Esophagus muscularis mucosa (tissue), 4 donors: ENCODE measurements around the gene NGRN. TPM values are rescaled to one million over a fixed set of nuclear protein-coding genes. Genes with fewer than 3 reads are reported as not detected.
"Not testable (repeated sequence)": the region's sequence is repeated elsewhere in the genome, so short reads cannot be mapped to it uniquely, and the experiment has no call there.

Source experiments
- DNase-seq: peaks from one replicate; pipeline ENCODE4 v3.0.0-alpha.2; 2017; ENCODE audit errors: extremely low spot score
- H3K27ac ChIP-seq, 4 donors: fragments of 200-600 bp; sonication (generic); replicated peaks in 1 of 4; 1 replicate in 3 of 4; 2 replicates in 1 of 4; pipeline ENCODE4 v1.5.1; 2016 to 2019; ENCODE audit warnings: mild to moderate bottlenecking in 1 of 4
- H3K27me3 ChIP-seq, 4 donors: fragments of 200-600 bp; sonication (generic); one replicate each; pipeline versions ENCODE4 v1.5.1 to v1.6.0; 2016 to 2019
- H3K36me3 ChIP-seq, 4 donors: fragments of 200-600 bp; sonication (generic); one replicate each; pipeline ENCODE4 v1.5.1; 2016 to 2019
- H3K4me1 ChIP-seq, 4 donors: fragments of 200-600 bp; sonication (generic); one replicate each; pipeline ENCODE4 v1.5.1; 2016 to 2019
- H3K4me3 ChIP-seq, 4 donors: fragments of 200-600 bp; sonication (generic); 1 replicate in 2 of 4; 2 replicates in 2 of 4; pipeline ENCODE4 v1.5.1; 2016 to 2019; ENCODE audit warnings: mild to moderate bottlenecking in 4 of 4, moderate library complexity in 1 of 4
- H3K9me3 ChIP-seq, 4 donors: fragments of 200-600 bp; sonication (generic); 1 replicate in 3 of 4; 2 replicates in 1 of 4; pipeline ENCODE4 v1.5.1; 2016 to 2019
- EP300 ChIP-seq: sonication (generic); formaldehyde crosslinking; IDR thresholded peaks from one replicate; pipeline ENCODE4 v1.6.1; 2017; ENCODE audit warnings: antibody characterized with exemption
- POLR2A ChIP-seq: fragments of 450-650 bp; IDR thresholded peaks from one replicate; pipeline ENCODE4 v1.6.1; 2017; ENCODE audit warnings: antibody characterized with exemption, moderate library complexity, mild to moderate bottlenecking, low read depth
- POLR2AphosphoS5 ChIP-seq, 2 donors: sonication (generic); formaldehyde crosslinking; IDR thresholded peaks; one replicate each; pipeline ENCODE4 v1.6.1; 2017; ENCODE audit warnings: antibody characterized with exemption in 2 of 2
- WGBS: methylation state at CpG from one replicate; pipeline ENCODE4 v1.1.5; 2018; 5-methylcytosine and 5-hydroxymethylcytosine counted together
- intact Hi-C: fragments of 100-400 bp; cut with DNase I; formaldehyde crosslinking; loops from one replicate; pipeline ENCODE4 v1.15.1; 2023
- total RNA-seq, 4 donors: library from RNA; depleted of rRNA; stranded (reverse); fragments of >200 nt; gene quantifications; one replicate each; pipeline versions ENCODE4 v1.1.0 to v1.2.1, GENCODE V29; 2016
- TF ChIP-seq, protein P1 (sequence below), 3 experiments: fragments of 200-600 bp in 2 of 3; fragments of 450-650 bp in 1 of 3; sonication (generic) in 2 of 3; IDR thresholded peaks; one replicate each; pipeline ENCODE4 v1.5.1; 2017 to 2019; ENCODE audit warnings: antibody characterized with exemption in 3 of 3, mild to moderate bottlenecking in 2 of 3, moderate library complexity in 1 of 3

Gene NGRN
- total RNA-seq, 4 donors from 2014 or later: 140 to 166 (median 154) TPM

- no peaks in the 10 kb centered on the region for H3K36me3 ChIP-seq
Observed at GRCh38 chr15:90249203-90249863, 16.1 kb upstream of the NGRN start, which contains the start of gene TTLL13. Gene TTLL13 (plus strand): TSS chr15:90249556. CDS start chr15:90250631, 1,075 bp downstream.

GRCh38 chr15:90257776-90258175 is 7.7 kb upstream of the NGRN start:
- Histone ChIP-seq H3K4me3 (no peak overlapping the region), H3K27me3 (no peaks in the 10 kb centered on the region), H3K9me3 (no peaks in the 10 kb centered on the region), H3K4me1 (no peaks in the 10 kb centered on the region), H3K27ac (no peak overlapping the region), H3K36me3 (no peaks in the 10 kb centered on the region)
- TF ChIP-seq POLR2A (no peak), EP300 (no peak), POLR2AphosphoS5 (IDR thresholded peaks at IDR 0.05) (no peak)
- TF ChIP-seq, protein P1, sequence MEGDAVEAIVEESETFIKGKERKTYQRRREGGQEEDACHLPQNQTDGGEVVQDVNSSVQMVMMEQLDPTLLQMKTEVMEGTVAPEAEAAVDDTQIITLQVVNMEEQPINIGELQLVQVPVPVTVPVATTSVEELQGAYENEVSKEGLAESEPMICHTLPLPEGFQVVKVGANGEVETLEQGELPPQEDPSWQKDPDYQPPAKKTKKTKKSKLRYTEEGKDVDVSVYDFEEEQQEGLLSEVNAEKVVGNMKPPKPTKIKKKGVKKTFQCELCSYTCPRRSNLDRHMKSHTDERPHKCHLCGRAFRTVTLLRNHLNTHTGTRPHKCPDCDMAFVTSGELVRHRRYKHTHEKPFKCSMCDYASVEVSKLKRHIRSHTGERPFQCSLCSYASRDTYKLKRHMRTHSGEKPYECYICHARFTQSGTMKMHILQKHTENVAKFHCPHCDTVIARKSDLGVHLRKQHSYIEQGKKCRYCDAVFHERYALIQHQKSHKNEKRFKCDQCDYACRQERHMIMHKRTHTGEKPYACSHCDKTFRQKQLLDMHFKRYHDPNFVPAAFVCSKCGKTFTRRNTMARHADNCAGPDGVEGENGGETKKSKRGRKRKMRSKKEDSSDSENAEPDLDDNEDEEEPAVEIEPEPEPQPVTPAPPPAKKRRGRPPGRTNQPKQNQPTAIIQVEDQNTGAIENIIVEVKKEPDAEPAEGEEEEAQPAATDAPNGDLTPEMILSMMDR (IDR thresholded peaks at IDR 0.05): no peak
- no peak for DNase-seq
- WGBS: 90% methylated on average over 6 of the region's 7 CpGs
- intact Hi-C loops: no loop called here

More at GRCh38 chr15:90249203-90249863, 16.1 kb upstream of the NGRN start, which contains the start of gene TTLL13:
- intact Hi-C loops: no loop called here
- peaks cover 11 to 17% (median 16%) of the 10 kb centered on the region in 4 donors for H3K4me1 ChIP-seq
- H3K27ac ChIP-seq: peak within 1 kb of the TSS; percentile 10 to 63 (median 40)
- DNase-seq: peak; percentile 98
- H3K9me3 ChIP-seq: no peaks in the 10 kb centered on the region
- H3K27me3 ChIP-seq: no peaks in the 10 kb centered on the region
- peak within 1 kb of the TSS; percentile 57 to 76 (median 62) for H3K4me3 ChIP-seq
- TF ChIP-seq, protein P1 (IDR thresholded peaks at IDR 0.05): peak in 1 of 3 experiments; percentile 8
- TF ChIP-seq EP300 (no peak), POLR2A (no peak), POLR2AphosphoS5 (IDR thresholded peaks at IDR 0.05) (peak; percentile 54 to 72)
- 2% methylated on average over 28 of the region's 44 CpGs for WGBS

DNA sequence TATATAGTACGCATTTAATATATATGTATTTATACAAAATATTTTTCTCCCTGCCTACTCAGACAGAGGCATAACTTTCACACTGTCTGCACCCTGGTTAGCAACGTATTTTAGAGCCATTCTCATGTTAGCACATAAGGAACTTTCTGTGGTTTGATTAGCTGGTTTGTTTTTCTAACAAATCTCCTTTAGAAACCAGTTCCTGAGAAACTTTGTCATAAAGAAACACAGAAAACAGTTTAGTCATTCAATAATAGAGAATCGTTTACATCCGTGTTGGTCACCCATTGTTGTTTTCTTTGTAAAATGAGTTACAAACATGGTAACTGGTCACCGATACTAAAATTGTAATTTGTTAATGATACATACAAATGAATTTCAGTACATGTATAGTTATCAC is 5.9 kb upstream of the NGRN start:
- TF ChIP-seq POLR2AphosphoS5 (IDR thresholded peaks at IDR 0.05) (no peak), EP300 (no peak), POLR2A (no peak)
- TF ChIP-seq, protein P1 (IDR thresholded peaks at IDR 0.05): no peak
- Histone ChIP-seq H3K36me3 (no peaks in the 10 kb centered on the region), H3K27me3 (no peaks in the 10 kb centered on the region), H3K4me3 (no peak overlapping the region), H3K4me1 (peaks cover 3 to 5% (median 4%) of the 10 kb centered on the region in 4 donors), H3K27ac (no peak overlapping the region), H3K9me3 (no peaks in the 10 kb centered on the region)
- WGBS: 90% methylated on average over 5 of the region's 5 CpGs
- DNase-seq: no peak
- intact Hi-C loops: no loop called here

- H3K27me3 ChIP-seq, H3K4me3 ChIP-seq, H3K27ac ChIP-seq, DNase-seq, intact Hi-C loops, H3K9me3 ChIP-seq, H3K36me3 ChIP-seq: not testable (repeated sequence)
- 86% methylated on average over 6 of the region's 6 CpGs for WGBS
- H3K4me1 ChIP-seq: peaks cover 9 to 11% (median 10%) of the 10 kb centered on the region in 4 donors
Observed at GRCh38 chr15:90260731-90261130, 4.7 kb upstream of the NGRN start.

DNA sequence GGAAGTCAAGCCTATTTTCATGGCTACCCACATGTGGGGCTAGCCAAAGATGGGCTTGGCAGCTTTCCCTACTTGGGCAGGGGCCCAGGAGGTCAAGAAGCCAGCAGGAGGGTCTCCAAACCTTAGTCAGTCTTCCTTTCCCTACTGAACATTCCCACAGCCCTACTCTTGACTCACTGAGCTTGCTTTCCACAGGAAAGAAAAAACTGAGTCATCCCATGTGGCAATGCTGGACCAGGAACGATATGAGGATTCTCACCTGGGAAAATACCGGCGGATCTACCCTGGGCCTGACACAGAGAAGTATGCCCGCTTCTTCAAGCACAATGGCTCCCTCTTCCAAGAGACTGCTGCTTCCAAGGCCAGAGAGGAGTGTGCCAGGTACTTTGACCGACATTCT is 3.7 kb upstream of the NGRN start:
- no peak for DNase-seq
- Histone ChIP-seq H3K4me1 (peaks cover 12 to 15% (median 14%) of the 10 kb centered on the region in 4 donors), H3K36me3 (no peaks in the 10 kb centered on the region), H3K27ac (no peak overlapping the region), H3K9me3 (no peaks in the 10 kb centered on the region), H3K4me3 (no peak overlapping the region), H3K27me3 (no peaks in the 10 kb centered on the region)
- intact Hi-C loops: no loop called here
- WGBS: 91% methylated on average over 5 of the region's 5 CpGs
- TF ChIP-seq POLR2A: no peak
- TF ChIP-seq, protein P1 (IDR thresholded peaks at IDR 0.05): no peak
- no peak for TF ChIP-seq POLR2AphosphoS5 (IDR thresholded peaks at IDR 0.05)
- no peak for TF ChIP-seq EP300
